ENCODE data around the gene IFI27L2.

Gene IFI27L2

DNA sequence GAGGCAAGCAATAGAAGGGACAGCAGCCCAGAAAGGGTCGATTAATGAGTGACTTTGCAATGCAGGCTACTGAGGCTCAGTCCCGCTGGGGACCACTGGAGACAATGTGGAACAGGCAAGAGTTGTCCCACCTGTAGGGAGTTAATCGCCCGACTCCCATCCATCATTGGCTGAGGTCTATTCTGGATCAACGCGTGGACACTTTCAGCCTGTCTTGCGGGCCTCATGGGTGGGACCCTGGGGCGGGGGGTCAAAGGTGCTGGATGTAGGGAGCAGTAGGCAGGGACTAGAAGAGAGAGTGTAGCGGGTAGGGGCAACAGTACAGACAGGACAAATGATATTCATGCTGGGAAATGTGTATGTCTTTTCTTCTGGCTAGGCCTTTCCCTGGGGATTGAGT lies 6.1 kb downstream of the IFI27L2 start:
- no peak for DNase-seq (ENCODE audit: low spot score)

DNA sequence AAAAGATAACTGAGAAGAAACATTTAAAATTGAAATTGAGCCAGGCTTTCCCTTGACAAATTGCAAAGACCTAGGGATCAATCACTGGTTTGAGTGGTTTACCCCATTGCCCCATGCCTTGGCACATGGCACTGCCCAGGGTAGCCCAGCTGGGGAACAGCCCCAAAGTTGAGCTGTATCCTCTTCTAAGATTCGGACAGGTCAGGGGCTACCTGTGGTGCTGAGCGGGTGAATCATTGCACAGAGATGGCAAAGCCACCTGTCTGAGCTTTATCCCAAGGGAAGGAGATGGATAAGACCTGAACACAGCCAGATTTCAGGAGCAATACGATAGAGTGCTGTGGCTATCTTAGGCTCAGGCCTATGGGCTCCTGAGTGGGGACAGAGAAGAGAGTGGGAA lies 7.0 kb downstream of the IFI27L2 start:
- no peak for DNase-seq (ENCODE audit: low spot score)

DNA sequence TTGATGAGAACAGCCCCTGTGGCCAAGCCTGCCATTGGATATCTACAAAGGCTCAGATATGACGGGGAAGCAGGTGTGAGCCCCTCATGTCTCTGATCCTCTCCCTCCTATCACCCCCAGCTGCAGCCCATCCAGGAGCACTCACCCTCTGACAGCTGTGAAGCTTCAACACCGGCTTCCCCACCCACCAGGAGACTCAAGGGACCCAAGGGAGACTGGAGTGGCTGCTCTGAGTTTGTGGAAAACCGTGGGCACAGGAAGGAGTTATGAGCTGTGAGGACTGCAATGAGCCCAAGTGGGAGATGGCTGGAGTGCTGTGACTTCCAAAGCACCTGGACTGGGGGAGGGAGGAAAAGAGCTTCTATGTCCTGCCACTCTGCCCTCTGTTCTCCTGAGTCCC lies 7.9 kb downstream of the IFI27L2 start:
- DNase-seq (ENCODE audit: low spot score) = no peak

DNA sequence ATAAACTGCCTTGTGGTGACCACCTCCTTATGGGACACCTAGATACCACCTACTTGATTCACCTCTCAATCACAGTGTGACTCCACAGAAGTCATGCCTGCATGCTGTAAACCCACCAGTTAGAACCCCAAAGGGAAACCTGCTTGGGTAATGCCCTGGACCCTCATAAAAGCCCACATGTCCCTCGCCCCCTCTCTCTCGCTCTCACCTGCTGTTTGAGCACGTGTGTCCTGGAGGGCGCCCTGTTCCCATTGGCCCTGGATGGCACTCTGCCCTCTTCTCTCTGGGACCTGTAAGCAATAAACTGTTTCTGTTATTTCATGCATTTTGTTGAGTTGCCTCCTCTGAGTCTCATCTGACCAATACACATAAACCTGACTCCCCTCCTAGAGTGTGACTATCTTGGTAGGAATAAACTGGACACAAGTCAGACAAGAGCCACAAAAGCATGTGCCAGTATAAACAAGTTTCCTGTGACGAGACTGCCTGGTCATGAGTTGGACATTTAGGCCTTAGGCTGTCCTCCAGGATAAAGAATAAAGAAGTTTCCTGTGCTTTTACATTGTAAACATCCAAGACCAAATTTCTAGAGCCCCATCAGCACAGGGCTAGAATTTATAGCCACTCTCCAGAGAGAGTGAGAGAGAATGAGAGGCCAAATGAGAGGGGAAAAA lies 8.6 kb downstream of the IFI27L2 start:
- DNase-seq (ENCODE audit: low spot score) = no peak

DNA sequence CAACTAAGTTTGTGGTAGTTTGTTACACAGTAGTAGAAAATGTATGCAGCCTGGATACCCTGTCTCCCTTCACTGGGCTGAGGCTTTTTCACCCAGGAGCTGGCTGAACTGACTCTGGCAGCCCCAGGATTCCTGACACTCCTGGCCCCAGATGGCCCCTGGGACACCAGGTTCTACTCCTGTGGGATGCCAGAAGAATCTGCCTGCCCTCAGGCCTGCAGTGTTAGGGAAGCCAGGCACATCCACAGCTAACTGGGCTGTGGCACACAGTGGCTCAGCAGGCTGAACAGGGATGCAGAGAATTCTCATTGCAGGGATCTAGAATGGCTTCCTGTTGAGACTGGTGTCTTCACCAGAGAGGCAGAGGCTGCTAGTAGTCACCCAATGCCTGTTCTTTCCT lies 10.3 kb downstream of the IFI27L2 start:
- no peak for DNase-seq (ENCODE audit: low spot score)

DNA sequence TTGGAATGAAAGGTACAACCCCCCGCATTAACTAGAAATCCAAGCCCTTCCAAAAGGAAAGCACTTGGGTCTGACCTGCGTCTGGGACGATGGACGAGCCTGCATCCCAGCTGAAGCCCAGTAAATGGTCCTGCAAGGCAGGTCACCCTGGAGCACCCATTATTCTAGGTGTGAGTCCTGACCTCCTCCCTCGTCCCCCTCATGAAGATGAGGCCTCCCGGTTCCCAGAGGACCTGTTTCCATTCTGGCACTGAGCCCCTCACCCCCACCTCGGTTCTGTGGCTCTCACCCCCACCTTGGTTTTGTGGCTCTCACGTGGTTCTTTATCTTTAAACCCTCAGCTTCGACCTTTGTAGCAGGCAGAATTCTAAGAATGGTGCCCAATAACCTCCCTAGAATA lies 11.5 kb downstream of the IFI27L2 start:
- no peak for DNase-seq (ENCODE audit: low spot score)

DNA sequence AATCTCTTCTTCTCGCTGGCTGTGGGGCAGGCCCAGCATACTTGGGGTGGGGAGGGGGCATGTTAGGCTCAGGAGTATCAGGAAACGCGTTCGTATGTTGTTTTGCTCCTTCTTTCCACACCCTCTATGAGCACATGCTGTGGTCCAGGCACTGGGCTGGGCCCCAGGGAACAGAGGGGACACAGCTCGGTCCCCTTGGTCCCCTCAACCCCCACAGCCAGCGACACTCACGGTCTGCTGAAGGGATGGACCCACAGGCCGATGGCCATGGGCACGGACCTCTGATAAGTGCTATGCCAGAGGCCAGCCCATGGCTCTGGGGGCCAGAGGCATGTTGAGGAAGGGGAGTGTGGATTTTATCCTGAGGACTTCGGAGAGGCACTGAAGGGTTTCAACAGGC lies 12.7 kb downstream of the IFI27L2 start:
- no peak for DNase-seq (ENCODE audit: low spot score)

DNA sequence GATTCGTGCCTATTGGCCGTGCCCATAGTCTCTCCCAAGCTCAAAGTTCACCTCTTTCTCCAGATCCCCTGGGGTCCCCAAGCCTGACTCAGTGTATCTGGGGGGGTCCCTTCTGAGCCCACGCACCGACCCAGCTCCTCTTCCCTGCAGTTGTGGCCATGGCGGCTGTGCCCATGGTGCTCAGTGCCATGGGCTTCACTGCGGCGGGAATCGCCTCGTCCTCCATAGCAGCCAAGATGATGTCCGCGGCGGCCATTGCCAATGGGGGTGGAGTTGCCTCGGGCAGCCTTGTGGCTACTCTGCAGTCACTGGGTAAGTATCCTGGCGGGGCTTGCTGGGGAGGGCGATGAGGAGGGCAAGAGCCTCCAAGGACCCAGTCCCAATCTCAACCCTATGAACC lies 13.8 kb downstream of the IFI27L2 start:
- DNase-seq (ENCODE audit: low spot score) = no peak

DNA sequence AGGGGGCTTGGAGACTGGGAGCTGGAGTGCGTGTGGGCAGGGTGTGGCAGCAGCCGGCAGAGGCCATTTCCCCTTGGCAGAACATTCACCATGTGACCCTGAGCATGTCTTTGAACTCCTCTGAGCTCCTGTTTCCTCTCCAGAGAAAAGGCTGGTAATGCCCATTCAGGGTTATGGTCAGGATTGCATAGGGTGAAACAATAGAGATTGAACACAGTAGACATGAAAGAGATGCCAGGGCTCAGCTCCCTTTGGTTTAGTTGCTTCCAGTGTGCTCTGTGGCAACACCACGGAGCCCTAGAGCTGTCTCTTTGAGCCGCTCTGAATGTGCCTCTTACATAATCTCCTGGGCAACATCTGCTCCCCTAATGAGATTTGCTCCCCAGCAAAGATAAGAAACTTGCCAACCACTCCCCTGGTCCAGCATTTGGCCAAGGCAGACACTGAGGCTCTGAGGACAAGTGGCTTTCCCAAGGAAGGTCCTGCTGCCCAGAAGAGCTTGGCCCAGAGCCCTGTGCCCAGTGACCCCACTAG lies 14.3 kb downstream of the IFI27L2 start:
- no peak for DNase-seq (ENCODE audit: low spot score)

DNA sequence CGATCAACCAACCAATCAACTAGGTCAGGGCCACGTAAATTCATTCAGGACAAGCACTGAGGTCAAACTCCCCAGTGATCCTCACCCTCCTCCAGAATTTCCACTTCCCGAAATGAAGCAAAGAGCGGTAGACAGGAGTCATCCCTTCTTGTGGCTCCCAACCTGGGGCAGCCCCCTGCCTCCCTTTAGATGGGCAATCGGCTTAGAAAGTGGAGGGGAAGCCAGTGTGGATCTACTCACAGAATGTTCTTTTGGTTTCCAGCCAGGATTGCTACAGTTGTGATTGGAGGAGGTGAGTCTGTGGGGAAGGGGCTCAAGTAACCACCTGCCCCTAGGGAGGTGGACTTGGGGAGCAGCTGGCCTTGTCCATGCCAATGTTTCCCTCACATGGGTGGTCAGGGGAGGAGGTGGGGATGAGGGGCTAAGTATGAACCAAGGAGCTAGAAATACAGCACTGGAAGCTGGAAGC lies 14.8 kb downstream of the IFI27L2 start:
- DNase-seq (ENCODE audit: low spot score) = no peak

DNA sequence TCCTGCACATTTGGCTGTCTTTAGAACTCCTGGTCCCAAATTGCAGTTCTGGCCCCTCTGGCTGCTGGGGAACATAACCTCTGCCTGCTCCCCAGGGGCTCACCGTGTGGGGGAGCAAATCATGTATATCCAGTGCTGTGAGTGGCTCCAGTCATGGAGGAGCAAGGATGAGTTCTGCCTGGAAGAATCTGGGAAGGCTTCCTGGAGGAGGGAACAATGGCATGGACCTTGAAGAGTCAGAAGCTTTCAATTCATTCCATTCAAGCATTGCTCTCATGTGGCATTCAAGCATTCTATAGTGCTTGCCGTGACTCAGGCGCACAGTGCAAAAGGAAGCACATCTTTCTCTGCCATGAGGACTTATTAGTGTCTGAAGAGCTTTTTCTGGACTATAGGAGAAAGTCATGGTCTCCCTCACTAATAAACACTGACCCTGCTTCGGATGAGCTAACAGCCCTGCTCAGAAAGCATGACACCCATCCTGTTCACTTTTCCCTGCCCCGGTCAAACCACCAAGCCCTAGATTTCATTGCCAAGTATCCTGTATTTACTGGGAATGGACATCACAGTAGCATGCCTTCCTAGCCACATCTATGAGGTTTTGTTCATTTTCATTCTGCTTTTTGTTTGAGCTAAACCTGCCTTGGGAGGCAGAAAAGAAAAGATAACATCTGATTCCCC lies 15.4 kb downstream of the IFI27L2 start:
- DNase-seq (ENCODE audit: low spot score) = no peak

DNA sequence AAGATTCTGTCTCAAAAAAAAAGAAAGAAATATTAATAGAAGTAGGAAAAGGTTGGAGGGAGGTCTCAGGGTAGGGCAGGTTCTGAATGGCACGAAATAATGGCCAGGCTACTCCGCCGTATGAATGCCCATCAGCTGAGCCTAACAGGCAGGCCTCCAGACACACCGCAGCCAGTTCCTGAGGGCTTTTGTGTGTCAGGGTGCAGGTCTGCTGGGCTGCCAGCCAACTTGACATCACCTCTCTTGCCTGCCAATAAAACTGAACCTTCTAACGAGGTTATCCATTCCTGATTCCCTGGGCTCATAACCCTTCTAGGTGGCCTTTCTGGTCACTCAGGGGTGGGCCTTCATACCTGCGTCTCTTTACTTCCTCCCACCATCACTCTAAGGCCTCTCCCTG lies 15.9 kb downstream of the IFI27L2 start:
- no peak for DNase-seq (ENCODE audit: low spot score)

DNA sequence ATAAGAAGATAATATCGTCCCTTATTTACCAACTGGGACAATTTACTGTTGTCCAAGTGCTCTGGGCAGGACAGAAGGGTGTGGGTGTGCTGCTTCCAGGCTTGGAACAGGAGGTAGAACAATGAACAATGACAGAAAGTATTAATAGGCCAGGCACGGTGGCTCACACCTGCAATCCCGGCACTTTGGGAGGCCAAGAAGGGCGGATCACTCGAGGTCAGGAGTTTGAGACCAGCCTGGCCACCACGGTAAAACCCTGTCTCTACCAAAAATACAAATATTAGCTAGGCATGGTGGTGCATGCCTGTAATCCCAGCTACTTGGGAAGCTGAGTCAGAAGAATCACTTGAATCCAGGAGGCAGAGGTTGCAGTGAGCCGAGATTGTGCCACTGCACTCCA lies 16.3 kb downstream of the IFI27L2 start:
- no peak for DNase-seq (ENCODE audit: low spot score)

DNA sequence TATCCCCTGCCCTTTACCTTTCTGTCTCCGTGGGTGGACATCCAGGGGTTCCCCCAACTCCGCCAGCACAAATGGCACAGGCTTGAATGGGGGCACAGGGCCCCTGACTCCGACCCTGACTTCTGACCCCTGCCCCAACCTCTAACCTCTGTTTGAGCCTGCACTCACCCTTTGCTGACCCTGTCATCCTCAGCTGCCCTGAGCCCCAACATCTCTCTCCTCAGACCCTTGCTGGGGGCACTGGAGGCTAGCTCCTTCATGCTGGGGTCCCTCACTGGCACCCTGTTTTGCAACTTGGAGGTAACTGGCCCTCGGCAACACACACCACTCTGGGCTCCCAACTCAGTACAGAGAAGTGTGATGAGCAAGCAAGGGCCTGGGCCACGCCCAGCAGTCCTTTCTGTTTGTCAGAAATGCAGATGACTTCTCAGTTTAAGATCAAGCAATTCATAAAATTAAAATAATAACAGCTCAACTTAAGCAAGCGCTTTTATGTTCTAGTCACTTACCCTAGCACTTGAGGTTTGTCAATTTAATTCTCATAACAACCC lies 16.8 kb downstream of the IFI27L2 start:
- no peak for DNase-seq (ENCODE audit: low spot score)

DNA sequence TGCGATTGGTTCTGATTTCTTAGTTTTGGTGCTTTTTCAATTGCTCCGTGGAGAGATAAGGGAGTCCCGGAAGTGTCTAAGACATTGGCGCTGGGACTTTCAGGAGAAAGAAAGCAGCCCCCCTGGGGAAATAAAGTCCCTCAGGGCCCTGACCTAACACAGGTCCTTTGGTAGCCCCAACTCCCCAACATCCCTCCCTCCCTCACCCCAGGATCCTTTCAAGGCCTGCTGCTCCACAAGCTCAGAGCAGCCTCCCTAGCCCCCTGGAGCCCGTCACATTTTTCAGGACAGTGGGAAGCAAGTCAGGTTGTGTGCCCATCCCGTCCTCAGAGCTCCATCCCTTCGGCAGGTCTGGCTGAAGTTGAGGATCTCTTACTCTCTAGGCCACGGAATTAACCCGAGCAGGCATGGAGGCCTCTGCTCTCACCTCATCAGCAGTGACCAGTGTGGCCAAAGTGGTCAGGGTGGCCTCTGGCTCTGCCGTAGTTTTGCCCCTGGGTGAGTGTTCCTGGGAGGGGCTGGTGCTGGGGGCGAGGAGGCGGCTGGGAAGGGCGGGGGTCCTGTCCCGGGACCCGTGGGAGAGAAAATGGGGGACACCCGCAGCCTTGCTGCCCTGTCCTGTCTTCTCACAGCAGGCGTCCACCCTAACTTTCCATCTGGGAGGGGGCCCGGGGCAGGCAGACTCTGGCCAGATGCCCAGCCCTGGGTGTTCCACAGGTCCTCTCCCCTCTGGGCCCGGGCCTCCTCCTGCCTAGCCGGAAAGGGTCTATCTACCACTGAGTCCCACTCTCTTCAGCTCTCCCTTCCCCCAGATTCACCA lies 17.9 kb downstream of the IFI27L2 start:
- no peak for DNase-seq (ENCODE audit: low spot score)

DNA sequence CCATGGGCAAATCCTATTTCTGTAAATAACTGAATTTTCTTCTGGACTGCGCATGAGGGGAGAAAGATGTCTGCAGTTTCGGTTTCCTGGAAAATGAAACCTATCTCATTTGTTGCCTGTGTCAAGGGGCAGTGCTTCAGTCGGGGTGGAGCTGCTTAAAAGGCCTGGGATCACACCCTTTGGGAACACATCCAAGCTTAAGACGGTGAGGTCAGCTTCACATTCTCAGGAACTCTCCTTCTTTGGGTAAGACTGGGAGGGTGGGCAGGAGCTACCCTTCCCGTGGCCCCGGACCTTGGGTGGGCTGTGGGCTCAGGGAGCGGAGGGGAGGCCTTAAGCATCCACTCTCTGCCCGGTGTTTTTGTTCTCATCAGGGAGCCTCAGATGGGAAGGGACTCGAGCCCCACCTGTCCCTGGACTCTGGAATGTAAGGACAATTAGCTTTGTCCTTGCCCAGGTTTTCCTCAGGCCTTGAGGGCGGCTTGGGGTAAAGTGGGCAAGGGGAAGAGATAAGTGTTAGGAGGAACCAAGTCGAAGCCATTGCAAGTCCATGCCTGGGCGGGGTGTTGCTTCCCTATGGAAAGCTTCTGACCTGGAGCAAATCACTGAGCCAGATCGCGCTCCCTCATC lies 18.7 kb downstream of the IFI27L2 start, which contains the start of gene IFI27:
IFI27 (plus strand) TSS at position 185 of the 630 bp plus-strand sequence.
- no peak for DNase-seq (ENCODE audit: low spot score)

DNA sequence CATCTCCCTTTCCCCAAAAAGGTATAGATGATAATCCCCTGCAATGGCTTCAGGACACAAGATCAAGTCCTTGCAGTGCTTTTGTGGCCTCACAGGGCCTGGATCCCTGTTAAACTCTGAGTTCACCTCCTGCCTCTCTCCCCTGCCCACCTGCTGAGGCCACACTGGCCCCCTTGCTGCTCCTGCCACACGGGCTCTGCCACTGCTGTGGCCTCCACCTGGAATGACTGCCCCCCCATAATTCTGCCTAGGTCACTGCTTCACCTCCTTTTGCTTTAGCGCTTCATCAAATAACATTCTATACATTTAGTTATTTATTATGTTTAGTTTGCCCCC lies 19.5 kb downstream of the IFI27L2 start:
- DNase-seq (ENCODE audit: low spot score) = no peak

DNA sequence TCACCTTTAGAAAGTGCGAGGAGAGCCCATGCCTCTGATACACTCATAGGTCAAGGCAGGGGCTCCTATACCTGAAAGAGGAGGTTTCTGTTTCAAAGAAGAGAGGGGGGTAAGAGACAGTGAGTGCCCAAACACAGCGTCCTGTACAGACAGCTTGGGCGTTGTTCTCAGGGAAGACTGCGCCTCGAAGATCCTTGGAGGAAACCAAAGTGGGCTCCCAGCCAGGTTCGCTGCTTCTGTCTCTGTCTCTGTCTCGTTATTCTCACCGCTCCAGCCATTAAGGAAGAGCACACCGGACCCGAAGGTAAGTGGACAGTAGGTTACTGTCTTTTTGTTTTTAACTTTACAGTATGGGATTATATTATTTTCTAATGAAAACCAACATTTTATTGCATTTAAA lies 24.7 kb downstream of the IFI27L2 start:
- no peak for DNase-seq (ENCODE audit: low spot score)

DNA sequence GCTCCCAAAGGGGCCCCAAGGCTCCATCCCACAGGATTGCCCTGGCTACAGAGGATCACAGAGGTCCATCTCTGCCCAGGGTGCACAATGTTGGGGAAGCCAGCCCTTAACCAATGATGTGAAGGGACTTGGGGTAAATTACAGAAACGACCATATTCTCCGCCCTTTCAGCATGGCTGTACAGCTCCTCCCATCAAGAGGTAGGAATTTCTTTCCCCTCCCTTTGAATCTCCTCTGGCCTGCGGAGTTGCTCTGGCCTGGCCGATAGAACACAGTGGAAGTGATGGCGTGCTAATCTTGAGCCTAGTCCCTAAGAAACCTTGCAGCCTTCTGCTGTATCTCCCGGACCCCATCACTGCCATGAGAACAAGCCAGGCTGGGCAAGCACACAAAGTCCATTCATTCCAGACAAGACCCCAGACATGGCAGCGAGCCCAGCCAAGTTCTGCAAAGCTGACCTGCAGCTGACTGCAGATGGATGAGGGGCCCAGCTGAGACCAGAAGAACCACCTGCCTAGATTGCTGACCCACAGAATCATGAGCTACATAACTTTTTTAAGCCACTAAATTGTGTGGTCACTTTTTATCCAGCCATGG lies 25.8 kb downstream of the IFI27L2 start:
- DNase-seq (ENCODE audit: low spot score) = no peak

DNA sequence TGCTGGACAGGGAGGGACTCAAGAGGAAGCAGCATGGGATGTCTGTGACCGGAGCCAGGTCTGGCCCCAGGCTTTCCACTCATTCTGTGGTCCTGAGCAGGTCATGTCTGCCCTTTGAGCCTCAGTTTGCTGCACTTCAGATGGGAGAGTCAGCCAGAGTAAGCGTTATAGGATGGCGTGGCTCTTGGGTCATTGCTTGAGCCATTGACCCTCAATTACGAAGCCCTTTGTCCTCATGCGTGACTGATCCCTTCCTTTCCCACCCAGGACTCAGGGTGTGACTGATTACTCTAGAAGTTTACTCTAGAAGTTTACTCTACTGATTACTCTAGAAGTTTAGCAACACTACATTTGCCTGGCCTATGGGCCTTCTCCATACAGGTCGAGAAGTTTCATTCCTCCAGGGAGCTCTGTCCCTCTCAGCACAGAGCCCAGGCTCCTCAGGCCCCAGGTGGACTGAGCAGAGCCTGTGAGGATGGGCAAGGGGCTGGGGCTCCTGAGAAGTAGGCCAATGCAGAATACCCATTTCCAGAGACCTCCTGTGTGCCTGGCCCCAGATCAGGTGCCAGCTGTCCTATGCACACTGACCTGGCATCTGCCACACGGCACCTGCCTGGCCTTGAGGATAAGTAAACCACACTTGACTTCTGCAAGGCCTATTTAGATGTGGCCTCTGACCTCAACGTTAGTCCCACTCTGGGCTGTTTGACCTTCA lies 26.5 kb downstream of the IFI27L2 start:
- no peak for DNase-seq (ENCODE audit: low spot score)

DNA sequence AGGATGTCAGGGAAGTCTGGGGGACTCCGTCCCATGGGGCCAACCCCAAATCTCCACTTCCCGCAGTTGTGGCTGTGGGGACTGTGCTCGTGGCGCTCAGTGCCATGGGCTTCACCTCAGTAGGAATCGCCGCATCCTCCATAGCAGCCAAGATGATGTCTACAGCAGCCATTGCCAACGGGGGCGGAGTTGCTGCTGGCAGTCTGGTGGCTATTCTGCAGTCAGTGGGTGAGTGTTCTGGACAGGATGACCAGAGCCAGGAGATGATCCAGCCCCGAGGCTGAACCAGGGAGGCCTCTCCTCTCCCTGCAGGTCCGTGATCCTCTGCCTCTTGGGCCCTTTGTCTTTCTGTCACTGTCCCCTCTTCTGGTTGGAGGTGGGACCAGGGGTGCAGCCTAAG lies 27.7 kb downstream of the IFI27L2 start:
- no peak for DNase-seq (ENCODE audit: low spot score)
